Inflammatory macrophage treated with lipopolysaccharide for 4 hours (primary cell): ENCODE data around the gene MGAT5B.
"Not testable (repeated sequence)": the region's sequence is repeated elsewhere in the genome, so short reads cannot be mapped to it uniquely, and the experiment has no call there.

Source experiments
- DNase-seq: peaks from one replicate; pipeline ENCODE4 v3.0.0-alpha.2; 2020

MGAT5B gene

GRCh38 chr17:76849160-76849559 lies 19.0 kb upstream of the MGAT5B start:
- not testable (repeated sequence) for DNase-seq

GRCh38 chr17:76852843-76853242 lies 15.4 kb upstream of the MGAT5B start:
- no peak for DNase-seq

GRCh38 chr17:76855105-76855504 lies 13.1 kb upstream of the MGAT5B start:
- DNase-seq, result no peak

- DNase-seq, result no peak
These were observed 6.1 kb upstream of the MGAT5B start for GRCh38 chr17:76862079-76862478.

GRCh38 chr17:76862494-76862893 lies 5.7 kb upstream of the MGAT5B start:
- no peak for DNase-seq

GRCh38 chr17:76864024-76864423 lies 4.2 kb upstream of the MGAT5B start:
- no peak for DNase-seq

GRCh38 chr17:76865174-76865573 lies 3.0 kb upstream of the MGAT5B start:
- DNase-seq, result no peak

GRCh38 chr17:76866203-76866602 lies 2.0 kb upstream of the MGAT5B start:
- no peak for DNase-seq

GRCh38 chr17:76866774-76867577 lies 1.2 kb upstream of the MGAT5B start:
- DNase-seq, result no peak

GRCh38 chr17:76867578-76868175 lies 527 bp upstream of the MGAT5B start:
- no peak for DNase-seq

- peak; percentile 7 for DNase-seq
These were observed 678 bp downstream of the MGAT5B start for GRCh38 chr17:76868669-76869495.

- no peak for DNase-seq
These were observed 1.5 kb downstream of the MGAT5B start for GRCh38 chr17:76869496-76870376.

GRCh38 chr17:76870377-76870714 lies 2.1 kb downstream of the MGAT5B start:
- no peak for DNase-seq

GRCh38 chr17:76871668-76872067 lies 3.5 kb downstream of the MGAT5B start:
- DNase-seq, result no peak

- no peak for DNase-seq
These were observed 4.1 kb downstream of the MGAT5B start for GRCh38 chr17:76872221-76872873.

GRCh38 chr17:76872874-76873221 lies 4.6 kb downstream of the MGAT5B start:
- DNase-seq, result no peak

GRCh38 chr17:76873856-76874255 lies 5.7 kb downstream of the MGAT5B start:
- no peak for DNase-seq

- DNase-seq, result no peak
These were observed 9.2 kb downstream of the MGAT5B start for GRCh38 chr17:76877437-76877836.

GRCh38 chr17:76878568-76878967 lies 10.4 kb downstream of the MGAT5B start:
- no peak for DNase-seq

- DNase-seq, result no peak
These were observed 11.1 kb downstream of the MGAT5B start for GRCh38 chr17:76879254-76879653.

GRCh38 chr17:76879691-76880090 lies 11.5 kb downstream of the MGAT5B start:
- no peak for DNase-seq

- DNase-seq, result no peak
These were observed 12.1 kb downstream of the MGAT5B start for GRCh38 chr17:76880268-76880667.
